SK-N-SH treated with all-trans-retinoic acid at 6 μM for 48 hours (cell line): ENCODE measurements around the gene XPO4.

ENCODE experiments used
- ATAC-seq: fragments of 200-7000 bp; cut with Tn5 transposase; 3 replicates; pipeline ENCODE4 v1.9.1; 2020; ENCODE audit warnings: mild to moderate bottlenecking, moderate library complexity
- ARNTL ChIP-seq: fragments of 450-650 bp; formaldehyde crosslinking; IDR thresholded peaks from 2 replicates; pipeline ENCODE4 v1.5.0; 2020; ENCODE audit warnings: low read depth, mild to moderate bottlenecking, moderate library complexity, borderline replicate concordance
- BACH2 ChIP-seq: fragments of 250-450 bp; sonication (Bioruptor Pico); IDR thresholded peaks from 2 replicates; pipeline ENCODE4 v1.9.0; 2021; ENCODE audit warnings: mild to moderate bottlenecking, borderline replicate concordance
- CSDC2 ChIP-seq: fragments of 250-450 bp; sonication (Bioruptor Pico); IDR thresholded peaks from 2 replicates; pipeline ENCODE4 v1.5.0; 2020; ENCODE audit warnings: mild to moderate bottlenecking, moderate library complexity
- CSRNP3 ChIP-seq: fragments of 250-450 bp; sonication (Bioruptor Pico); IDR thresholded peaks from 2 replicates; pipeline ENCODE4 v1.5.1; 2021; ENCODE audit warnings: mild to moderate bottlenecking, moderate library complexity
- ESRRG ChIP-seq: fragments of 250-450 bp; sonication (Bioruptor Pico); IDR thresholded peaks from 2 replicates; pipeline ENCODE4 v1.6.1; 2021; ENCODE audit warnings: mild to moderate bottlenecking
- ISL1 ChIP-seq: fragments of 250-450 bp; sonication (Bioruptor Pico); IDR thresholded peaks from 2 replicates; pipeline ENCODE4 v2.1.2; 2022; ENCODE audit warnings: mild to moderate bottlenecking, moderate library complexity
- PATZ1 ChIP-seq: fragments of 250-450 bp; sonication (Bioruptor Pico); IDR thresholded peaks from 2 replicates; pipeline ENCODE4 v1.8.0; 2020; ENCODE audit warnings: mild to moderate bottlenecking, moderate library complexity, borderline replicate concordance
- PPARA ChIP-seq: fragments of 250-450 bp; sonication (Bioruptor Pico); IDR thresholded peaks from 2 replicates; pipeline ENCODE4 v1.5.0; 2020; ENCODE audit warnings: mild to moderate bottlenecking, borderline replicate concordance
- RARB ChIP-seq: fragments of 250-450 bp; sonication (Bioruptor Pico); IDR thresholded peaks from 2 replicates; pipeline ENCODE4 v1.8.0; 2021; ENCODE audit warnings: mild to moderate bottlenecking, moderate library complexity
- SNAI2 ChIP-seq: fragments of 250-450 bp; sonication (Bioruptor Pico); IDR thresholded peaks from 2 replicates; pipeline ENCODE4 v1.5.0; 2020; ENCODE audit warnings: mild to moderate bottlenecking, moderate library complexity
- TCF4 ChIP-seq: fragments of 250-450 bp; sonication (Bioruptor Pico); IDR thresholded peaks from 2 replicates; pipeline ENCODE4 v1.8.0; 2021; ENCODE audit warnings: mild to moderate bottlenecking, moderate library complexity, borderline replicate concordance
- TOX ChIP-seq: fragments of 250-450 bp; sonication (Bioruptor Pico); IDR thresholded peaks from 2 replicates; pipeline ENCODE4 v1.8.0; 2021; ENCODE audit warnings: mild to moderate bottlenecking, moderate library complexity, borderline replicate concordance
- ZC3H10 ChIP-seq: fragments of 250-450 bp; sonication (Bioruptor Pico); IDR thresholded peaks from 2 replicates; pipeline ENCODE4 v1.5.1; 2021; ENCODE audit warnings: mild to moderate bottlenecking, moderate library complexity
- ZFP30 ChIP-seq: fragments of 450-650 bp; formaldehyde crosslinking; IDR thresholded peaks from 2 replicates; pipeline ENCODE4 v1.5.0; 2022; ENCODE audit warnings: mild to moderate bottlenecking, moderate library complexity
- ZNF565 ChIP-seq: fragments of 450-650 bp; formaldehyde crosslinking; conservative IDR thresholded peaks from 2 replicates; pipeline ENCODE4 v1.5.0; 2020; ENCODE audit warnings: low read depth, mild to moderate bottlenecking, moderate library complexity
- ZNF70 ChIP-seq: fragments of 450-650 bp; formaldehyde crosslinking; IDR thresholded peaks from 2 replicates; pipeline ENCODE4 v1.5.0; 2020; ENCODE audit warnings: mild to moderate bottlenecking, moderate library complexity
- ZNF8 ChIP-seq: fragments of 450-650 bp; formaldehyde crosslinking; IDR thresholded peaks from 2 replicates; pipeline ENCODE4 v1.5.0; 2020; ENCODE audit warnings: mild to moderate bottlenecking, moderate library complexity
- TF ChIP-seq, protein P1 (sequence below): fragments of 250-450 bp; sonication (Bioruptor Pico); IDR thresholded peaks from 2 replicates; pipeline ENCODE4 v1.5.1; 2020; ENCODE audit warnings: low read depth, mild to moderate bottlenecking, moderate library complexity
- TF ChIP-seq, protein P2 (sequence below): fragments of 250-450 bp; sonication (Bioruptor Pico); IDR thresholded peaks from 2 replicates; pipeline ENCODE4 v1.5.0; 2020; ENCODE audit warnings: mild to moderate bottlenecking, moderate library complexity
- TF ChIP-seq, protein P3 (sequence below): fragments of 250-450 bp; sonication (Bioruptor Pico); IDR thresholded peaks from 2 replicates; pipeline ENCODE4 v1.8.0; 2021; ENCODE audit warnings: low read depth, mild to moderate bottlenecking, moderate library complexity, borderline replicate concordance

Gene XPO4

DNA sequence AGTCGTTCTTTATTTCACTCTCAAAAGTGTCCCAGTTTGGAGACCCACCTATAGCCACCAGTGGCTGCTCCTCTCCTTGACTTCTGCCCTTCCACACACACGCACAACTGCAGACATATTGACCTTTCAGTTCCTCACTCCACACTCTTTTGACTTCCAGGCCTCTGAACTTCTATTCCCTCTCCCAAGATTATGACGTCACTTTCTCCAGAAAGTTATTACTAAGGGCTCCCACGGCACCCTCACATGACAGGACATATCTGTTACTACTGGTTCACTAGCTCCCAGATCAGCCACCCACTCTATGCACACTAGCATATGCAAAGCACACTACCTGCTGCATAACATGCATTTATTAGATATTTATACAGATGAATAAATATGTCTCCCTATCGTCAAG is 45.9 kb downstream of the XPO4 start:
- TF ChIP-seq TOX (CRISPR knock-in tag) (no peak), ZNF70 (CRISPR knock-in tag) (no peak), ISL1 (CRISPR knock-in tag) (no peak), CSDC2 (CRISPR knock-in tag) (no peak), ZNF565 (CRISPR knock-in tag) (no peak), RARB (CRISPR knock-in tag) (no peak), ESRRG (CRISPR knock-in tag) (no peak), SNAI2 (no peak), BACH2 (CRISPR knock-in tag) (no peak), ARNTL (CRISPR knock-in tag) (no peak), PPARA (CRISPR knock-in tag) (no peak), ZC3H10 (CRISPR knock-in tag) (no peak), TCF4 (CRISPR knock-in tag) (no peak)
- TF ChIP-seq, protein P1, sequence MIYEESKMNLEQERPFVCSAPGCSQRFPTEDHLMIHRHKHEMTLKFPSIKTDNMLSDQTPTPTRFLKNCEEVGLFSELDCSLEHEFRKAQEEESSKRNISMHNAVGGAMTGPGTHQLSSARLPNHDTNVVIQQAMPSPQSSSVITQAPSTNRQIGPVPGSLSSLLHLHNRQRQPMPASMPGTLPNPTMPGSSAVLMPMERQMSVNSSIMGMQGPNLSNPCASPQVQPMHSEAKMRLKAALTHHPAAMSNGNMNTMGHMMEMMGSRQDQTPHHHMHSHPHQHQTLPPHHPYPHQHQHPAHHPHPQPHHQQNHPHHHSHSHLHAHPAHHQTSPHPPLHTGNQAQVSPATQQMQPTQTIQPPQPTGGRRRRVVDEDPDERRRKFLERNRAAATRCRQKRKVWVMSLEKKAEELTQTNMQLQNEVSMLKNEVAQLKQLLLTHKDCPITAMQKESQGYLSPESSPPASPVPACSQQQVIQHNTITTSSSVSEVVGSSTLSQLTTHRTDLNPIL (CRISPR knock-in tag) = no peak
- TF ChIP-seq, protein P2, sequence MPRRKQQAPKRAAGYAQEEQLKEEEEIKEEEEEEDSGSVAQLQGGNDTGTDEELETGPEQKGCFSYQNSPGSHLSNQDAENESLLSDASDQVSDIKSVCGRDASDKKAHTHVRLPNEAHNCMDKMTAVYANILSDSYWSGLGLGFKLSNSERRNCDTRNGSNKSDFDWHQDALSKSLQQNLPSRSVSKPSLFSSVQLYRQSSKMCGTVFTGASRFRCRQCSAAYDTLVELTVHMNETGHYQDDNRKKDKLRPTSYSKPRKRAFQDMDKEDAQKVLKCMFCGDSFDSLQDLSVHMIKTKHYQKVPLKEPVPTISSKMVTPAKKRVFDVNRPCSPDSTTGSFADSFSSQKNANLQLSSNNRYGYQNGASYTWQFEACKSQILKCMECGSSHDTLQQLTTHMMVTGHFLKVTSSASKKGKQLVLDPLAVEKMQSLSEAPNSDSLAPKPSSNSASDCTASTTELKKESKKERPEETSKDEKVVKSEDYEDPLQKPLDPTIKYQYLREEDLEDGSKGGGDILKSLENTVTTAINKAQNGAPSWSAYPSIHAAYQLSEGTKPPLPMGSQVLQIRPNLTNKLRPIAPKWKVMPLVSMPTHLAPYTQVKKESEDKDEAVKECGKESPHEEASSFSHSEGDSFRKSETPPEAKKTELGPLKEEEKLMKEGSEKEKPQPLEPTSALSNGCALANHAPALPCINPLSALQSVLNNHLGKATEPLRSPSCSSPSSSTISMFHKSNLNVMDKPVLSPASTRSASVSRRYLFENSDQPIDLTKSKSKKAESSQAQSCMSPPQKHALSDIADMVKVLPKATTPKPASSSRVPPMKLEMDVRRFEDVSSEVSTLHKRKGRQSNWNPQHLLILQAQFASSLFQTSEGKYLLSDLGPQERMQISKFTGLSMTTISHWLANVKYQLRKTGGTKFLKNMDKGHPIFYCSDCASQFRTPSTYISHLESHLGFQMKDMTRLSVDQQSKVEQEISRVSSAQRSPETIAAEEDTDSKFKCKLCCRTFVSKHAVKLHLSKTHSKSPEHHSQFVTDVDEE (CRISPR knock-in tag) = no peak
- no peak for ATAC-seq

GRCh38 chr13:20851844-20852402 is 50.6 kb downstream of the XPO4 start:
- ATAC-seq = no peak
- TF ChIP-seq, protein P2 (CRISPR knock-in tag) = no peak
- TF ChIP-seq, protein P3, sequence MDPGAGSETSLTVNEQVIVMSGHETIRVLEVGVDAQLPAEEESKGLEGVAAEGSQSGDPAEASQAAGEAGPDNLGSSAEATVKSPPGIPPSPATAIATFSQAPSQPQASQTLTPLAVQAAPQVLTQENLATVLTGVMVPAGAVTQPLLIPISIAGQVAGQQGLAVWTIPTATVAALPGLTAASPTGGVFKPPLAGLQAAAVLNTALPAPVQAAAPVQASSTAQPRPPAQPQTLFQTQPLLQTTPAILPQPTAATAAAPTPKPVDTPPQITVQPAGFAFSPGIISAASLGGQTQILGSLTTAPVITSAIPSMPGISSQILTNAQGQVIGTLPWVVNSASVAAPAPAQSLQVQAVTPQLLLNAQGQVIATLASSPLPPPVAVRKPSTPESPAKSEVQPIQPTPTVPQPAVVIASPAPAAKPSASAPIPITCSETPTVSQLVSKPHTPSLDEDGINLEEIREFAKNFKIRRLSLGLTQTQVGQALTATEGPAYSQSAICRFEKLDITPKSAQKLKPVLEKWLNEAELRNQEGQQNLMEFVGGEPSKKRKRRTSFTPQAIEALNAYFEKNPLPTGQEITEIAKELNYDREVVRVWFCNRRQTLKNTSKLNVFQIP (CRISPR knock-in tag) = no peak
- no peak for TF ChIP-seq ISL1 (CRISPR knock-in tag)
- no peak for TF ChIP-seq PPARA (CRISPR knock-in tag)
- no peak for TF ChIP-seq ZC3H10 (CRISPR knock-in tag)
- no peak for TF ChIP-seq TCF4 (CRISPR knock-in tag)
- no peak for TF ChIP-seq CSDC2 (CRISPR knock-in tag)
- no peak for TF ChIP-seq BACH2 (CRISPR knock-in tag)
- no peak for TF ChIP-seq TOX (CRISPR knock-in tag)
- TF ChIP-seq ESRRG (CRISPR knock-in tag) = no peak
- no peak for TF ChIP-seq PATZ1 (CRISPR knock-in tag)
- no peak for TF ChIP-seq ZNF8 (CRISPR knock-in tag)
- no peak for TF ChIP-seq CSRNP3 (CRISPR knock-in tag)
- TF ChIP-seq ZFP30 (CRISPR knock-in tag) = no peak
- TF ChIP-seq, all 23 proteins: peak for 0
